ENCODE results near the gene MRM2.

The MRM2 gene

DNA sequence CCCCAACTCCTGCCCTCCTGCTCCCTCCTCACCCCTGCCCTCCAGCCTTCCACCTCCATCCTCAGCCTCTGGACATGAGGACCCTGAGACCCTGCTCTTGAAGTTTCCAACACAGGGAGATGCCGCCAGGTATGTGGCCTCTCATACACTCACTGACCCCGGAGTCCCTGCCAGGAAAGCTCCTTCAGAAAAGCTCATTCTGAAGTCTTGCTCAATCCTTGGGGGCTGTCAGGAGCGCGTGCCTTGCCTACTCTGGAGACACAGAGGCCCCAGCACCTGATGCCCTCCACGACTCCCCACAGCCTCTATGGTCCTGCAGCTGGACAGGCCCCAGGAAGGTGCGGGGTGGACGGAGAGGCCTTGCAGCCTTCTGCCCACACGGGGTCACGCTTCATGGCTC is 11.0 kb upstream of the MRM2 start:
- Histone ChIP-seq H3K9ac (ENCODE audit: low read depth, low read length) (no peak overlapping the region), H3K9me3 (ENCODE audit: control insufficient read depth, insufficient read depth, low read length) (no peaks in the 10 kb centered on the region), H3K4me3 (ENCODE audit: low read depth, low read length) (no peak overlapping the region), H3K4me1 (ENCODE audit: control insufficient read depth, insufficient read depth, low read length) (no peaks in the 10 kb centered on the region), H3K36me3 (ENCODE audit: control insufficient read depth, insufficient read depth, low read length) (peaks cover 36% of the 10 kb centered on the region), H3K27me3 (ENCODE audit: control insufficient read depth, insufficient read depth, low read length) (no peaks in the 10 kb centered on the region)

- Histone ChIP-seq H3K9ac (ENCODE audit: low read depth, low read length) (no peak overlapping the region), H3K4me3 (ENCODE audit: low read depth, low read length) (no peak overlapping the region), H3K36me3 (ENCODE audit: control insufficient read depth, insufficient read depth, low read length) (peaks cover 30% of the 10 kb centered on the region), H3K9me3 (ENCODE audit: control insufficient read depth, insufficient read depth, low read length) (no peaks in the 10 kb centered on the region), H3K4me1 (ENCODE audit: control insufficient read depth, insufficient read depth, low read length) (peaks cover 2% of the 10 kb centered on the region), H3K27me3 (ENCODE audit: control insufficient read depth, insufficient read depth, low read length) (no peaks in the 10 kb centered on the region)
These were observed 10.1 kb upstream of the MRM2 start for GRCh38 chr7:2251841-2252771.

DNA sequence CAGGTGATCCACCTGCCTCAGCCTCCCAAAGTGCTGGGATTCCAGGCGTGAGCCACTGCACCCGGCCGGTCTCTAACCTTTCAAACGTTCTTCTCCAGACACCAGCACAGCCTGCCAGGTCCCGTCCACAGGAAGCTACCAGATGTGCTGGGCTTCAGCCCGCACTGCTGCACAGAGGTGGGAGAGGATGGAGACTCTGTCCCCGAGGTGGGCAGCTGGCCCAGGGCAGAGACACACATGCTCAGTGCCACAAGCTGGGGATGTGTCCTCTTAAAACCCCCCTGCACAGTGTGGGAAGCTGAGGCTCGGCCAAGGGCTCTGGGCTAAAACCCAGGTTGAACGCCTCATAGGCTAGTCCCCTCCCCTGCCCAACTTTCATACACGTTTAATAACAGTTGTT is 9.4 kb upstream of the MRM2 start:
- Histone ChIP-seq H3K9me3 (ENCODE audit: control insufficient read depth, insufficient read depth, low read length) (no peaks in the 10 kb centered on the region), H3K9ac (ENCODE audit: low read depth, low read length) (no peak overlapping the region), H3K4me1 (ENCODE audit: control insufficient read depth, insufficient read depth, low read length) (peaks cover 2% of the 10 kb centered on the region), H3K36me3 (ENCODE audit: control insufficient read depth, insufficient read depth, low read length) (peaks cover 31% of the 10 kb centered on the region), H3K4me3 (ENCODE audit: low read depth, low read length) (no peak overlapping the region), H3K27me3 (ENCODE audit: control insufficient read depth, insufficient read depth, low read length) (no peaks in the 10 kb centered on the region)

- no peak overlapping the region for H3K9ac ChIP-seq (ENCODE audit: low read depth, low read length)
- H3K9me3 ChIP-seq (ENCODE audit: control insufficient read depth, insufficient read depth, low read length) = no peaks in the 10 kb centered on the region
- peaks cover 16% of the 10 kb centered on the region for H3K36me3 ChIP-seq (ENCODE audit: control insufficient read depth, insufficient read depth, low read length)
- peaks cover 2% of the 10 kb centered on the region for H3K4me1 ChIP-seq (ENCODE audit: control insufficient read depth, insufficient read depth, low read length)
- H3K4me3 ChIP-seq (ENCODE audit: low read depth, low read length) = no peak overlapping the region
- H3K27me3 ChIP-seq (ENCODE audit: control insufficient read depth, insufficient read depth, low read length) = no peaks in the 10 kb centered on the region
These were observed 7.8 kb upstream of the MRM2 start for GRCh38 chr7:2249744-2250323.

DNA sequence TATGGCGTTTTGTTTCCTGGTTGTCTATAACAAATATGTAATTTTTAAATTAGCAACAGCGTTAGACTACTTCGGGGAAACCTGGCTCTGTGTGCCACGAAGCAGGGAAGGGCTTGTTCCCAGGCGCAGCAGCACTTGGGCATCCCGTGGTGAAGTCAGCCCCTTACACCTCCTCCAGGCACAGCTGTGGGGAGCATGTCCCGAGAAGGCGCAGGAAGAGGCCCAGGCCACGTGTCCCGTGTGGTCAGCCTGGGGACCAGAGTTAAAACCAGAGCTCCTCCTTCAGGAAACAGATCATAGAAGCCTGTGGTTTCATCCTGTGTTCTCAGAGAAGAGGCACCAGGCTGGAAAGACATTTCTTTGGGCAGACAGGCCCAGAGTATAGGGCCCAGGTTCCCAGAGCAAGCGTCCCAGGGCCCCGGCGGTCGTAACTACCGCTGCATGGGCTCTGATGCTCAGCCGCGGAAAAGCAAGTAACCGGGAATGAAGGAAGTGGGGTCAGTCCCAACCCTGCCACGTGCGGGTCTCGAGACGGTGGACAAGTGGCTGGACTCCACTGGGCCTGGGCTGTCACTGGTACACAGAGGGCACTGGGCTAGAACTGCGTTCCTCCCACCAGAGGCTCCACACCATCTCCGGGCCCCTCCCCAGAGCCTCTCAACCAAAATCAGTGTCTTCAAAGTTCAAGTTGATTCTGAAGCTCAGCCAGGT is 7.1 kb upstream of the MRM2 start:
- Histone ChIP-seq H3K4me1 (ENCODE audit: control insufficient read depth, insufficient read depth, low read length) (peaks cover 2% of the 10 kb centered on the region), H3K4me3 (ENCODE audit: low read depth, low read length) (no peak overlapping the region), H3K27me3 (ENCODE audit: control insufficient read depth, insufficient read depth, low read length) (no peaks in the 10 kb centered on the region), H3K9ac (ENCODE audit: low read depth, low read length) (peak overlapping the region; percentile 12), H3K9me3 (ENCODE audit: control insufficient read depth, insufficient read depth, low read length) (no peaks in the 10 kb centered on the region), H3K36me3 (ENCODE audit: control insufficient read depth, insufficient read depth, low read length) (peaks cover 16% of the 10 kb centered on the region)

GRCh38 chr7:2247141-2247995 is 5.4 kb upstream of the MRM2 start:
- peaks cover 7% of the 10 kb centered on the region for H3K4me1 ChIP-seq (ENCODE audit: control insufficient read depth, insufficient read depth, low read length)
- H3K9me3 ChIP-seq (ENCODE audit: control insufficient read depth, insufficient read depth, low read length) = no peaks in the 10 kb centered on the region
- H3K36me3 ChIP-seq (ENCODE audit: control insufficient read depth, insufficient read depth, low read length) = peaks cover 8% of the 10 kb centered on the region
- no peak overlapping the region for H3K9ac ChIP-seq (ENCODE audit: low read depth, low read length)
- no peaks in the 10 kb centered on the region for H3K27me3 ChIP-seq (ENCODE audit: control insufficient read depth, insufficient read depth, low read length)
- no peak overlapping the region for H3K4me3 ChIP-seq (ENCODE audit: low read depth, low read length)

- Histone ChIP-seq H3K36me3 (ENCODE audit: control insufficient read depth, insufficient read depth, low read length) (peaks cover 5% of the 10 kb centered on the region), H3K4me3 (ENCODE audit: low read depth, low read length) (no peak overlapping the region), H3K27me3 (ENCODE audit: control insufficient read depth, insufficient read depth, low read length) (no peaks in the 10 kb centered on the region), H3K9me3 (ENCODE audit: control insufficient read depth, insufficient read depth, low read length) (no peaks in the 10 kb centered on the region), H3K4me1 (ENCODE audit: control insufficient read depth, insufficient read depth, low read length) (peaks cover 7% of the 10 kb centered on the region), H3K9ac (ENCODE audit: low read depth, low read length) (no peak overlapping the region)
These were observed 4.1 kb upstream of the MRM2 start for GRCh38 chr7:2245883-2246675.

GRCh38 chr7:2244404-2244995 is 2.5 kb upstream of the MRM2 start:
- Histone ChIP-seq H3K4me3 (ENCODE audit: low read depth, low read length) (no peak overlapping the region), H3K27me3 (ENCODE audit: control insufficient read depth, insufficient read depth, low read length) (no peaks in the 10 kb centered on the region), H3K9ac (ENCODE audit: low read depth, low read length) (no peak overlapping the region), H3K9me3 (ENCODE audit: control insufficient read depth, insufficient read depth, low read length) (no peaks in the 10 kb centered on the region), H3K4me1 (ENCODE audit: control insufficient read depth, insufficient read depth, low read length) (peaks cover 7% of the 10 kb centered on the region), H3K36me3 (ENCODE audit: control insufficient read depth, insufficient read depth, low read length) (peaks cover 8% of the 10 kb centered on the region)

DNA sequence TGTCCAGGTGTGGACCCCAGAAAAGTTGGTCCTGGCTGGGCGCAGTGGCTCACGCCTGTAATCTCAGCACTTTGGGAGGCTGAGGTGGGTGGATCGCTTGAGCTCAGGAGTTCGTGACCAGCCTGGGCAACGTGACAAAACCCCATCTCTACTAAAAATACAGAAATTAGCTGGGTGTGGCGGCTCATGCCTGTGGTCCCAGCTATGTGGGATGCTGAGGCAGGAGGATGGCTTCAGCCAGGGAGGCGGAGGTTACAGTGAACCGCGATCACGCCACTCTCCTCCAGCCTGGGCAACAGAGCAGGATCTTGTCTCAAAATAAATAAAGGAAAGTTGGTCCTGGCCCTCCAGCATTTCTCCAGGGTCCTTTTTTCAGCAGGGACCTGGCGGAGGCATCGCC is 1.5 kb upstream of the MRM2 start:
- Histone ChIP-seq H3K9me3 (ENCODE audit: control insufficient read depth, insufficient read depth, low read length) (no peaks in the 10 kb centered on the region), H3K27me3 (ENCODE audit: control insufficient read depth, insufficient read depth, low read length) (no peaks in the 10 kb centered on the region), H3K4me1 (ENCODE audit: control insufficient read depth, insufficient read depth, low read length) (peaks cover 7% of the 10 kb centered on the region), H3K9ac (ENCODE audit: low read depth, low read length) (no peak overlapping the region), H3K4me3 (ENCODE audit: low read depth, low read length) (no peak overlapping the region), H3K36me3 (ENCODE audit: control insufficient read depth, insufficient read depth, low read length) (peaks cover 15% of the 10 kb centered on the region)

DNA sequence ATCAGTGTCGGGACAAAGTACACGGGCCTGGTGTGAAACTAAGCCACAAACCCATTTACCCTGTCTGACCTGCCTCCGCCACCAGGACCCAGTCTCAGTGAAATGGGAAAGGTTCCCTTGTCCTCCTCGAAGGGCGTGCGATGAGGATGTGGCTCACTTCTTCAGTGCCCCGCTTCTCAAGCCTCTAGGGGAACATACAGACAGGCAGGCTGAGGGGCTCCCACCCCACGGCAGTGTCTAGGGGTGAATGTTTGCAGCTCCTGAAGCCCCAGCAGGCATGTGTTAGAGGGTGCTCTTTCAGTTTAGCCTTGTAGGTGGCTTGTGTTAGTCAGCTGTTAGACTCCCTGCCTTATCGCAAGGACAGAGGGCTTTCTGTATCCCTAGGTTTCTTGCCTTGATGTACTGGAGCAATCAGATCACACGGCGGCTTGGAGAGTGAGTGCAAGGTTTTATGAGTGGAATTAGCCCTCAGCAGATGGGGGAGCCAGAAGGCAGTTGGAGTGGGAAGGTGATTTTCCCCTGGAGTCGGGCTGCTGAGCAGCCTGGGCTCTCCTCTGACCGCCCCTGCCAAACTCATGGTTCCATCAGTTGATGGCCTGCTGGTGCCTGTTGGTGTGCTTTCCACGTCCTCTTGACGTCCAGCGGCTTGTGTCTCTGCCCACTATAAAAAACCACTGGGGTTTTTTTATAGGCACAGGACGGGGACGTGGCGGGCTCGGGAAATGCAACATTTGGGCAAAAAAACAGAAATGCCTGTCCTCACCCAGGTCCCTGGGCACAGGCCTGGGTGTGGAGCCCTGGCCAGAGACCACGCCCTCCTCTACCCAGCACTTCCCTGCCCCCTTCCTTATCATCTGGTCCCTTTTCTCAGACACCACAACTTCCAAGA is 780 bp upstream of the MRM2 start:
- H3K4me1 ChIP-seq (ENCODE audit: control insufficient read depth, insufficient read depth, low read length) = peaks cover 7% of the 10 kb centered on the region
- peaks cover 22% of the 10 kb centered on the region for H3K36me3 ChIP-seq (ENCODE audit: control insufficient read depth, insufficient read depth, low read length)
- H3K27me3 ChIP-seq (ENCODE audit: control insufficient read depth, insufficient read depth, low read length) = no peaks in the 10 kb centered on the region
- peak overlapping the region; percentile 88 for H3K9ac ChIP-seq (ENCODE audit: low read depth, low read length)
- peak overlapping the region; percentile 67 for H3K4me3 ChIP-seq (ENCODE audit: low read depth, low read length)
- no peaks in the 10 kb centered on the region for H3K9me3 ChIP-seq (ENCODE audit: control insufficient read depth, insufficient read depth, low read length)

Measured in iPS-15b (cell line).